IMR-90 (cell line): ENCODE measurements around the gene NAT10. TPM values are rescaled to one million over a fixed set of nuclear protein-coding genes. Genes with fewer than 3 reads are reported as not detected.

Experiments used
- ATAC-seq: fragments of 200-7000 bp; cut with Tn5 transposase; 2 replicates; pipeline ENCODE4 v1.9.1; 2020; ENCODE audit warnings: low read depth, mild to moderate bottlenecking, moderate library complexity
- BruUV-seq: library from RNA; stranded (reverse); fragments of 400-500 nt; replicated peaks from 2 replicates; lab custom pipeline; 2021; lab: Mats Ljungman, UMichigan
- CTCF ChIA-PET: fragments of 300-600 bp; formaldehyde crosslinking; extraction: SDS; loops from one replicate; lab custom pipeline; 2021; ENCODE audit warnings: antibody characterized with exemption; lab: Yijun Ruan, JAX
- POLR2A ChIA-PET: fragments of 300-600 bp; sonication (Branson Sonifier 250); formaldehyde crosslinking; loops from one replicate; lab custom pipeline; 2022; ENCODE audit warnings: antibody characterized with exemption; ENCODE audit not compliant: unreplicated experiment; lab: Charles Lee
- DNase-seq: peaks from one replicate; pipeline ENCODE4 v3.0.0; 2013
- H2AFZ ChIP-seq: replicated peaks from 2 replicates; pipeline ENCODE3; 2013; ENCODE audit warnings: low read length, mild to moderate bottlenecking; ENCODE audit not compliant: poor library complexity
- H2AK5ac ChIP-seq: 2 replicates; pipeline ENCODE4 v1.6.1; 2013; ENCODE audit warnings: low read depth, low read length, inconsistent platforms
- H2AK9ac ChIP-seq: replicated peaks from 2 replicates; pipeline ENCODE3; 2013; ENCODE audit warnings: mild to moderate bottlenecking, low read depth, low read length, moderate library complexity; ENCODE audit not compliant: poor library complexity
- H2BK120ac ChIP-seq: 2 replicates; pipeline ENCODE4 v1.6.1; 2013; ENCODE audit warnings: low read depth, low read length, inconsistent platforms
- H2BK15ac ChIP-seq: 3 replicates; pipeline ENCODE4 v1.6.1; 2013; ENCODE audit warnings: low read depth, low read length, inconsistent platforms
- H2BK20ac ChIP-seq: 2 replicates; pipeline ENCODE4 v1.6.1; 2013; ENCODE audit warnings: low read depth, mild to moderate bottlenecking, inconsistent platforms, low read length, moderate library complexity
- H2BK5ac ChIP-seq: 2 replicates; pipeline ENCODE4 v1.6.1; 2013; ENCODE audit warnings: mild to moderate bottlenecking, low read depth, low read length, inconsistent platforms; ENCODE audit not compliant: poor library complexity, severe bottlenecking
- H3K14ac ChIP-seq: replicated peaks from 2 replicates; pipeline ENCODE4 v1.6.1; 2013; ENCODE audit warnings: low read depth, low read length, inconsistent platforms
- H3K18ac ChIP-seq: 2 replicates; pipeline ENCODE4 v1.6.1; 2013; ENCODE audit warnings: low read depth, low read length, control low read depth
- H3K23ac ChIP-seq: 2 replicates; pipeline ENCODE4 v1.6.1; 2013; ENCODE audit warnings: low read depth, low read length, inconsistent platforms
- H3K27ac ChIP-seq: 2 replicates; pipeline ENCODE4 v1.5.1; 2013; ENCODE audit warnings: mild to moderate bottlenecking, control low read depth, low read length; ENCODE audit not compliant: insufficient read depth
- H3K27me3 ChIP-seq: 2 replicates; pipeline ENCODE4 v1.6.1; 2013; ENCODE audit warnings: low read length; ENCODE audit not compliant: control insufficient read depth, insufficient read depth
- H3K36me3 ChIP-seq: 2 replicates; pipeline ENCODE4 v1.6.1; 2013; ENCODE audit warnings: low read length, mixed read lengths; ENCODE audit not compliant: control insufficient read depth, insufficient read depth
- H3K4ac ChIP-seq: 2 replicates; pipeline ENCODE4 v1.6.1; 2013; ENCODE audit warnings: low read depth, low read length, inconsistent platforms
- H3K4me1 ChIP-seq: 2 replicates; pipeline ENCODE4 v1.6.1; 2013; ENCODE audit warnings: low read length, mixed read lengths; ENCODE audit not compliant: control insufficient read depth, insufficient read depth
- H3K4me2 ChIP-seq: 2 replicates; pipeline ENCODE4 v1.6.1; 2013; ENCODE audit warnings: low read depth, mild to moderate bottlenecking, control low read depth, low read length, moderate library complexity
- H3K4me3 ChIP-seq: 2 replicates; pipeline ENCODE4 v1.5.1; 2013; ENCODE audit warnings: low read depth, mild to moderate bottlenecking, control low read depth, low read length, moderate library complexity; ENCODE audit not compliant: insufficient read depth
- H3K56ac ChIP-seq: 2 replicates; pipeline ENCODE4 v1.6.1; 2013; ENCODE audit warnings: low read length, inconsistent platforms; ENCODE audit not compliant: insufficient read depth; ENCODE audit errors: extremely low read depth
- H3K79me1 ChIP-seq, 2 experiments: 2 replicates each; pipeline ENCODE4 v1.6.1; 2013; ENCODE audit warnings: low read length in 2 of 2, inconsistent platforms in 1 of 2, low read depth in 1 of 2
- H3K9ac ChIP-seq: 2 replicates; pipeline ENCODE4 v1.6.1; 2013; ENCODE audit warnings: low read depth, low read length, control low read depth
- H3K9me1 ChIP-seq: 2 replicates; pipeline ENCODE4 v1.6.1; 2013; ENCODE audit warnings: low read length, inconsistent platforms; ENCODE audit not compliant: insufficient read depth
- H3K9me3 ChIP-seq: 2 replicates; pipeline ENCODE4 v1.6.1; 2013; ENCODE audit warnings: low read length; ENCODE audit not compliant: control insufficient read depth, insufficient read depth
- H4K20me1 ChIP-seq: 2 replicates; pipeline ENCODE4 v1.6.1; 2013; ENCODE audit warnings: low read length, inconsistent platforms; ENCODE audit not compliant: insufficient read depth
- H4K5ac ChIP-seq: 2 replicates; pipeline ENCODE4 v1.6.1; 2013; ENCODE audit warnings: mild to moderate bottlenecking, low read depth, low read length, control low read depth
- H4K8ac ChIP-seq, 2 experiments: 2 replicates each; pipeline ENCODE4 v1.6.1; 2013; ENCODE audit warnings: low read depth in 2 of 2, low read length in 2 of 2, control low read depth in 1 of 2, inconsistent platforms in 1 of 2
- H4K91ac ChIP-seq: 2 replicates; pipeline ENCODE4 v1.6.1; 2013; ENCODE audit warnings: low read depth, low read length, inconsistent platforms; ENCODE audit not compliant: insufficient read depth
- CHD1 ChIP-seq: IDR thresholded peaks from 2 replicates; pipeline ENCODE4 v1.6.1; 2012; ENCODE audit warnings: low read depth, low read length, improper control_type of control experiment
- FOS ChIP-seq: fragments of 150-350 bp; IDR thresholded peaks from 2 replicates; pipeline ENCODE4 v1.6.1; 2016; ENCODE audit warnings: low read depth, low read length
- MAFK ChIP-seq: IDR thresholded peaks from 2 replicates; pipeline ENCODE4 v1.6.1; 2012; ENCODE audit warnings: low read depth, low read length, improper control_type of control experiment
- MAZ ChIP-seq: IDR thresholded peaks from 2 replicates; pipeline ENCODE4 v1.6.1; 2012; ENCODE audit warnings: low read depth, mild to moderate bottlenecking, low read length, improper control_type of control experiment, moderate library complexity, borderline replicate concordance
- RAD21 ChIP-seq: IDR thresholded peaks from 2 replicates; pipeline ENCODE4 v1.6.1; 2012; ENCODE audit warnings: low read length, improper control_type of control experiment
- RFX5 ChIP-seq: IDR thresholded peaks from 2 replicates; pipeline ENCODE4 v1.8.0; 2012; ENCODE audit warnings: low read depth, mild to moderate bottlenecking, low read length, moderate library complexity
- WGBS, 2 experiments: methylation state at CpG; one replicate each; pipeline versions ENCODE4 v1.1.5 to v1.1.7; 2013; ENCODE audit warnings: missing lambda C conversion rate in 2 of 2; ENCODE audit not compliant: insufficient read length in 1 of 2; ENCODE audit errors: extremely low coverage in 2 of 2; 5-methylcytosine and 5-hydroxymethylcytosine counted together
- dilution Hi-C: fragments of 300-500 bp; cut with HindIII; formaldehyde crosslinking; loops from one replicate; pipeline ENCODE4 v1.14.3; 2018; ENCODE audit warnings: low sequenced_read_pairs; ENCODE audit not compliant: unreplicated experiment
- in situ Hi-C: fragments of 300-500 bp; cut with MboI; formaldehyde crosslinking; loops from 3 replicates; pipeline ENCODE4 v1.14.3; 2019; ENCODE audit warnings: low sequenced_read_pairs, inconsistent platforms, mixed read lengths
- intact Hi-C: fragments of 100-400 bp; cut with micrococcal nuclease; formaldehyde crosslinking; loops from 2 replicates; pipeline ENCODE4 v1.10.0; 2022
- polyA plus RNA-seq, 3 experiments: library from polyadenylated mRNA; depleted of rRNA; stranded (reverse); fragments of >200 nt; gene quantifications; 2 replicates each; pipeline ENCODE4 v1.2.3, GENCODE V29; 2012; ENCODE audit warnings: low replicate concordance in 1 of 3
- total RNA-seq: library from RNA; depleted of rRNA; stranded (reverse); fragments of >200 nt; gene quantifications from 2 replicates; pipeline ENCODE4 v1.2.3, GENCODE V29; 2012

The NAT10 gene
- total and polyA plus RNA-seq, 2 of the 4 experiments (the other 2 are of a cell fraction) = 28.1 to 34.8 TPM

- H4K5ac ChIP-seq = no peak overlapping the region
- dilution Hi-C loops (no loop called here), intact Hi-C loops (no loop called here), in situ Hi-C loops (no loop called here)
- no peak overlapping the region for H2BK120ac ChIP-seq
- H2AFZ ChIP-seq = no peak overlapping the region
- no TSS peak for BruUV-seq
- no peak overlapping the region for H3K23ac ChIP-seq
- H2BK5ac ChIP-seq = no peak overlapping the region
- H2BK20ac ChIP-seq = no peak overlapping the region
- DNase-seq = no peak
- H4K20me1 ChIP-seq = no peaks in the 10 kb centered on the region
- no peak overlapping the region for H3K14ac ChIP-seq
- no peak overlapping the region for H2AK9ac ChIP-seq
- TF ChIP-seq MAZ (no peak), RAD21 (no peak), RFX5 (no peak), MAFK (no peak), FOS (no peak), CHD1 (no peak)
- ChIA-PET CTCF (no interaction called here), POLR2A (no interaction called here)
- no peaks in the 10 kb centered on the region; the same call in 1 of the 2 replicates for H3K4me1 ChIP-seq
- no peak overlapping the region for H3K4me3 ChIP-seq
- H3K4ac ChIP-seq = no peak overlapping the region
- H2AK5ac ChIP-seq = no peak overlapping the region; the same call in 1 of the 2 replicates
- no peak overlapping the region for H2BK15ac ChIP-seq
- H3K27ac ChIP-seq = no peak overlapping the region
- H4K91ac ChIP-seq = no peak overlapping the region
- no peaks in the 10 kb centered on the region for H3K27me3 ChIP-seq
- no peaks in the 10 kb centered on the region for H3K9me3 ChIP-seq
- H3K4me2 ChIP-seq = no peak overlapping the region
- 95% methylated on average over 4 of the region's 7 CpGs; no CpG with 5 or more reads in 1 of the 2 experiments for WGBS, 2 experiments
- no peak overlapping the region for H3K9ac ChIP-seq
- no peak overlapping the region for H3K18ac ChIP-seq
- ATAC-seq = no peak
- no peaks in the 10 kb centered on the region; a peak in 1 of 4 replicates for H3K79me1 ChIP-seq
- no peak overlapping the region for H3K56ac ChIP-seq
- H3K9me1 ChIP-seq = no peaks in the 10 kb centered on the region
- H4K8ac ChIP-seq = no peak overlapping the region
- H3K36me3 ChIP-seq = peaks cover 47% of the 10 kb centered on the region
Observed at GRCh38 chr11:34149274-34149673, 43.8 kb downstream of the NAT10 start.
